Memory B cell (primary cell): Measurements from ENCODE around the gene TAS2R60.
"Not testable (repeated sequence)": the region's sequence is repeated elsewhere in the genome, so short reads cannot be mapped to it uniquely, and the experiment has no call there.

Experiments
- ATAC-seq: fragments of 150-1000 bp; cut with Tn5 transposase; 2 replicates; pipeline ENCODE4 v1.10.0; 2021; ENCODE audit warnings: low read depth, mild to moderate bottlenecking, moderate library complexity
- DNase-seq, 2 donors: peaks; one replicate each; pipeline ENCODE4 v3.0.0; 2022; ENCODE audit warnings: low spot score in 2 of 2
- H3K27ac Mint-ChIP-seq: one replicate; pipeline ENCODE4 v1.8.0; 2022; ENCODE audit warnings: mild to moderate bottlenecking, moderate library complexity, mixed read lengths
- H3K27me3 Mint-ChIP-seq: one replicate; pipeline ENCODE4 v1.8.0; 2022; ENCODE audit warnings: mixed read lengths
- H3K36me3 Mint-ChIP-seq: one replicate; pipeline ENCODE4 v1.8.0; 2022; ENCODE audit warnings: mild to moderate bottlenecking, mixed read lengths
- H3K4me1 Mint-ChIP-seq: one replicate; pipeline ENCODE4 v1.8.0; 2022; ENCODE audit warnings: mixed read lengths
- H3K4me3 Mint-ChIP-seq: one replicate; pipeline ENCODE4 v1.8.0; 2022; ENCODE audit warnings: mild to moderate bottlenecking, moderate library complexity, mixed read lengths
- H3K9me3 Mint-ChIP-seq: one replicate; pipeline ENCODE4 v1.8.0; 2022; ENCODE audit warnings: mixed read lengths

TAS2R60 gene

GRCh38 chr7:143418681-143419458, 24.4 kb upstream of the TAS2R60 start:
- Mint-ChIP-seq H3K36me3 (no peaks in the 10 kb centered on the region), H3K27me3 (peaks cover 21% of the 10 kb centered on the region), H3K9me3 (no peaks in the 10 kb centered on the region), H3K27ac (no peak overlapping the region), H3K4me3 (no peak overlapping the region), H3K4me1 (peaks cover 3% of the 10 kb centered on the region)
- ATAC-seq (no peak), DNase-seq (no peak)

- Mint-ChIP-seq H3K4me3 (no peak overlapping the region), H3K9me3 (no peaks in the 10 kb centered on the region), H3K27ac (no peak overlapping the region), H3K27me3 (peaks cover 19% of the 10 kb centered on the region), H3K36me3 (no peaks in the 10 kb centered on the region), H3K4me1 (peaks cover 3% of the 10 kb centered on the region)
- ATAC-seq (no peak), DNase-seq (no peak)
Observed at GRCh38 chr7:143419880-143420279, 23.4 kb upstream of the TAS2R60 start.

GRCh38 chr7:143420624-143421023, 22.6 kb upstream of the TAS2R60 start:
- peaks cover 16% of the 10 kb centered on the region for H3K27me3 Mint-ChIP-seq
- H3K4me3 Mint-ChIP-seq, H3K9me3 Mint-ChIP-seq, H3K36me3 Mint-ChIP-seq, ATAC-seq, H3K4me1 Mint-ChIP-seq, DNase-seq, H3K27ac Mint-ChIP-seq: not testable (repeated sequence)

- DNase-seq (no peak), ATAC-seq (no peak)
- H3K4me1 Mint-ChIP-seq, result peaks cover 3% of the 10 kb centered on the region
- no peak overlapping the region for H3K4me3 Mint-ChIP-seq
- no peaks in the 10 kb centered on the region for H3K9me3 Mint-ChIP-seq
- H3K36me3 Mint-ChIP-seq, result no peaks in the 10 kb centered on the region
- H3K27me3 Mint-ChIP-seq, result peaks cover 11% of the 10 kb centered on the region
- no peak overlapping the region for H3K27ac Mint-ChIP-seq
Observed at GRCh38 chr7:143422033-143422432, 21.2 kb upstream of the TAS2R60 start.

GRCh38 chr7:143424476-143424875, 18.8 kb upstream of the TAS2R60 start:
- H3K4me1 Mint-ChIP-seq, H3K27ac Mint-ChIP-seq, DNase-seq, H3K9me3 Mint-ChIP-seq, H3K27me3 Mint-ChIP-seq, ATAC-seq, H3K4me3 Mint-ChIP-seq, H3K36me3 Mint-ChIP-seq: not testable (repeated sequence)

- H3K36me3 Mint-ChIP-seq, result no peaks in the 10 kb centered on the region
- H3K27ac Mint-ChIP-seq, result no peak overlapping the region
- no peak for ATAC-seq
Observed at GRCh38 chr7:143426479-143427142, 16.6 kb upstream of the TAS2R60 start.

GRCh38 chr7:143429770-143430698, 13.2 kb upstream of the TAS2R60 start:
- Mint-ChIP-seq H3K9me3 (no peaks in the 10 kb centered on the region), H3K27ac (no peak overlapping the region), H3K27me3 (peaks cover 6% of the 10 kb centered on the region), H3K4me1 (peaks cover 3% of the 10 kb centered on the region), H3K4me3 (no peak overlapping the region), H3K36me3 (no peaks in the 10 kb centered on the region)
- DNase-seq, result no peak
- no peak for ATAC-seq

More at GRCh38 chr7:143426479-143427142, 16.6 kb upstream of the TAS2R60 start:
- no peak for DNase-seq
- no peaks in the 10 kb centered on the region for H3K9me3 Mint-ChIP-seq
- peaks cover 4% of the 10 kb centered on the region for H3K27me3 Mint-ChIP-seq
- peaks cover 3% of the 10 kb centered on the region for H3K4me1 Mint-ChIP-seq
- no peak overlapping the region for H3K4me3 Mint-ChIP-seq

GRCh38 chr7:143431109-143431508, 12.1 kb upstream of the TAS2R60 start:
- Mint-ChIP-seq H3K4me1 (peaks cover 3% of the 10 kb centered on the region), H3K36me3 (no peaks in the 10 kb centered on the region), H3K9me3 (no peaks in the 10 kb centered on the region), H3K4me3 (no peak overlapping the region), H3K27ac (no peak overlapping the region), H3K27me3 (peaks cover 10% of the 10 kb centered on the region)
- DNase-seq (no peak), ATAC-seq (no peak)

- no peak for ATAC-seq
Observed at GRCh38 chr7:143433759-143434158, 9.5 kb upstream of the TAS2R60 start.

GRCh38 chr7:143434660-143435059, 8.6 kb upstream of the TAS2R60 start:
- H3K4me3 Mint-ChIP-seq, result no peak overlapping the region
- ATAC-seq (no peak), DNase-seq (no peak)
- no peak overlapping the region for H3K27ac Mint-ChIP-seq
- no peaks in the 10 kb centered on the region for H3K9me3 Mint-ChIP-seq
- peaks cover 12% of the 10 kb centered on the region for H3K4me1 Mint-ChIP-seq
- no peaks in the 10 kb centered on the region for H3K36me3 Mint-ChIP-seq
- peaks cover 14% of the 10 kb centered on the region for H3K27me3 Mint-ChIP-seq

More at GRCh38 chr7:143433759-143434158, 9.5 kb upstream of the TAS2R60 start:
- Mint-ChIP-seq H3K9me3 (no peaks in the 10 kb centered on the region), H3K27me3 (peaks cover 14% of the 10 kb centered on the region), H3K27ac (no peak overlapping the region), H3K4me1 (peaks cover 12% of the 10 kb centered on the region), H3K4me3 (no peak overlapping the region), H3K36me3 (no peaks in the 10 kb centered on the region)
- DNase-seq, result no peak

- Mint-ChIP-seq H3K4me3 (no peak overlapping the region), H3K27ac (no peak overlapping the region), H3K36me3 (no peaks in the 10 kb centered on the region), H3K9me3 (no peaks in the 10 kb centered on the region), H3K27me3 (peaks cover 14% of the 10 kb centered on the region), H3K4me1 (peaks cover 12% of the 10 kb centered on the region)
- ATAC-seq (no peak), DNase-seq (no peak)
Observed at GRCh38 chr7:143435266-143435665, 8.0 kb upstream of the TAS2R60 start.

GRCh38 chr7:143436325-143436946, 6.8 kb upstream of the TAS2R60 start:
- Mint-ChIP-seq H3K4me1 (peaks cover 12% of the 10 kb centered on the region), H3K27me3 (peaks cover 14% of the 10 kb centered on the region), H3K4me3 (no peak overlapping the region), H3K27ac (no peak overlapping the region), H3K9me3 (no peaks in the 10 kb centered on the region), H3K36me3 (no peaks in the 10 kb centered on the region)
- ATAC-seq (peak; percentile 32), DNase-seq (no peak)

- no peaks in the 10 kb centered on the region for H3K9me3 Mint-ChIP-seq
- DNase-seq (no peak), ATAC-seq (no peak)
- no peaks in the 10 kb centered on the region for H3K36me3 Mint-ChIP-seq
- no peak overlapping the region for H3K27ac Mint-ChIP-seq
- peaks cover 12% of the 10 kb centered on the region for H3K4me1 Mint-ChIP-seq
- no peak overlapping the region for H3K4me3 Mint-ChIP-seq
- H3K27me3 Mint-ChIP-seq, result peaks cover 13% of the 10 kb centered on the region
Observed at GRCh38 chr7:143437578-143437977, 5.7 kb upstream of the TAS2R60 start.
